CD4-positive, alpha-beta T cell treated with Interleukin-2 at 100 ng/mL for 4 hours (primary cell): ENCODE data around the gene PIAS2.

ENCODE experiments used
- DNase-seq: peaks from one replicate; pipeline ENCODE4 v3.0.0-alpha.2; 2020; ENCODE audit warnings: low spot score

The PIAS2 gene

DNA sequence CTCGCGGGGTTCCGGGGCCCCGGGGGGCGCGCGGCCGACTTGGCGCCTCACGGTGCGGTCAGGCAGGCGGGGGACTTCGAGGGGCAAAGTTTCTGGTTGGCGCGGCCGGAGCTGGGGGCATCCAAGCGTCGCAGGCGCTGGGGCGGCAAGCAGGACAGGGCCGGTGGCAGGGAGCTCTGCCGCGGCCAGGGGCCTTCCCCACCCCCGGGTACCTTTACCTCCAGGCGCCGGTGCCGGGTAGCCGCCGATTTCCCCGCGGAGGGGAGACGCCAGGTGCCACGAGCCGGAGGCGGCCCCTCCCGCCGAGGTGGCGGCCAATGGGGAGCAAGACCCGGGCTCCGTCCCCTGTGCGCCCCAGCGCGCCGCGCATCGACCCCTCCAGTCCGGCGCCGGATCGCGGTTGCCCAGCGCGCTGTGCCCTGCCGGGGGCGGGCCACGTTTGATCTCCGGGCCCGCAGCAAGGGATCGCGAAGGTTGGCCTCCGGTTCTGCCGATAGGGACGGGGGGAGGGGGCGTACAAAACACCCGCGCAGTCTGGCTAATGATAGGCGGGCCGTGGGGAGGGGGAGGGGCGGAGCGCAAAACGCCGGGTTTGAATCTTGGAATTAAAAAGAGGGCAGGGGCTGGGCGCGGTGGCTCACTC is 160.6 kb downstream of the PIAS2 start, which contains the start of gene ST8SIA5:
Gene ST8SIA5, minus strand, starts transcription at position 495 of the 643 bp plus-strand sequence. CDS start 545 bp downstream, outside the sequence.
- no peak for DNase-seq

GRCh38 chr18:46756025-46756558 is 161.2 kb downstream of the PIAS2 start:
- DNase-seq = no peak

DNA sequence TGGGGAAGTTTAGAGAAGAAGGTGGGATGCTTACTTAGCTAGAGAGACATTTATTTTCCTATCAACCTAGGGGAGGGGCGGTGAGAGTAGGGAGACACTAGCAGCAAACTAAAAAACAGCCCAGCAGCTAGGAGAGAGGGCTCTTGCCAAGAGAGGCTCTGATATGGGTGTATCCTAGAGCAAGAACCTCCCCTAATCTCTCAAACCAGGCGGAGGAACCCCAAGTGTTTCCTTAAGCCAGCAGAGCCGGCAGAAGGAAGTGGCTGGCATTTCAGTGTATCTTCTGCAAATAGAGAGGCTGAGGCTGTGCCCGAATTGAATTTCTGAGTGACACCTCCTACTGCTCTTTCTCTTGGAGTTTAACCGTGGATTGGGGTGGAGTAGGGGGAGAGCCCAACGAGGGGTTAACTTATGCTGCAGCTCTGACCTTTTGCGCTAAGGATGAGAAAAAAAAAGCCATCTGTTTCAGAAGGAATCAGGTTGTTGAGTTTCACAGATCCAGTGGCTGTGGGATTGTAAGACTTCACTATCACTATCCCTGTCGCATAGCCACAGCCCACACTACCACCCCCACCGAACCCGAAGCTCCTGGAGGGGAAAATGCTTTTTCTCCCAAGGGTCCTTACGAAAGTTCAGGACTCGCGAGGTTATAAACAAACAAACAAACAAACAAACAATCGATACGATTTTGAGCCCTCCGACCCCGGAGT is 161.8 kb downstream of the PIAS2 start:
- DNase-seq = no peak

DNA sequence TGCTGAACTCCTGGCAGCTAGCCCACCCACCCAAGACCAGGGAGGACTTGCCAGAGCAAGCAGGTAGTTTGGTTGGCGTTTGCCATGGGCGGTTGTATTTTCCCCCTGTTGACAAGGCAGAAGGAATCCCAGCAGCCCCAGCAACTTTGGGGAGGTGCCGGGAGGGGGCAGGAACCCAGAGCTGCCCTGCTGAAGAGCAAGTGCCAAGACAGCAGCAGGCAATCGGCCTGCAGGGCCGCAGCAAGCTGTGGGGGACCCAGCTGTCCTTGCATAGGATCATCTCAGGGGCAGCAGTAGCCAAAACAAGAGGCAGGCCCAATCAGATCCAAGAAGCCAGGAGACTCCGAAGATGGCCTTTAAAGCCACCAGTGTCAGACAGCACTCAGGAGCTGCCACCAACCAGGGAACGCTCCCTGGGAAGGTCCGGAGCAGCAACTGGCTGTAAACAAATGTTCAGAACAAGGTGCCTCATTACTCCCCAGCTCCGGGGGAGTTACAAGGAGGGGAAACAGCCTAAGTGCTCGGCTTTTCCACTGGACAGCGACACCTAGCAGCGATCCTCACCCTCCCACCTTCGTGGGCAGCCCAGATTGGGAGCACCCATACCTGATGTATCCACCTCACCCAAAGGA is 162.5 kb downstream of the PIAS2 start:
- DNase-seq = no peak

DNA sequence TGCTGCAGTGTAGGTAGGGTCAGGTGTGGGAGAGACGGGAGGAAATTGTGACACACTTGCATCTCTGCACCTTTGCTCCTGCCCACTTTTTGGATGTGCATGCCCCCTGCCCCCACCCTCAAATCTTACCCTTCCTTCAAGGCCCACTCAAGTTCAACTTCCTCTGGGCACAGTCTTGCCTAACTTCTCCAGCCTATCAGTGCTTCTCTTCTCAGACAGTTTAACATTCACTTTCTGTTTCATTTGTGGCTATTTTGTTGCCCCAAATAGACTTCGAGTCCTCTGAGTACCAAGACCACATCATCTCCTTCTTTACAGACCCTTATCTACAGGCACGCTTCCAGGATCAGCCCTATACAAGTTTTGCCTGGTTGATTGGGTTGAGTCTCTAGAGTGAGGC is 163.1 kb downstream of the PIAS2 start:
- no peak for DNase-seq
